OCI-LY7 (cell line): ENCODE data around the gene CFAP97.

Experiments used
- CTCF ChIP-seq: fragments of 200-600 bp; sonication (generic); conservative IDR thresholded peaks from 2 replicates; pipeline ENCODE4 v1.5.1; 2014; ENCODE audit warnings: mild to moderate bottlenecking, antibody characterized with exemption, low read length, moderate library complexity, mixed read lengths
- EZH2phosphoT487 ChIP-seq: fragments of 200-600 bp; sonication (generic); IDR thresholded peaks from 2 replicates; pipeline ENCODE4 v1.6.1; 2018; ENCODE audit warnings: low read depth, borderline replicate concordance, mild to moderate bottlenecking, mixed run types, antibody characterized with exemption, low read length, moderate library complexity, mixed read lengths

- no peak for TF ChIP-seq CTCF
- no peak for TF ChIP-seq EZH2phosphoT487
Observed at GRCh38 chr4:185190306-185190856, 13.4 kb downstream of the CFAP97 start.
